Tibial artery (tissue), 4 donors: Measurements from ENCODE around the gene CEP68.

Experiments used
- DNase-seq, 2 donors: peaks; one replicate each; pipeline ENCODE4 v3.0.0-alpha.2; 2019
- H3K27ac ChIP-seq, 2 donors: fragments of 200-600 bp; sonication (generic) in 1 of 2; 1 replicate in 1 of 2; 2 replicates in 1 of 2; pipeline ENCODE4 v1.5.1; 2018 to 2019; ENCODE audit warnings: mild to moderate bottlenecking in 1 of 2
- H3K27me3 ChIP-seq, 2 donors: fragments of 200-600 bp; sonication (generic) in 1 of 2; one replicate each; pipeline versions ENCODE4 v1.5.1 to v1.6.0; 2016 to 2019
- H3K36me3 ChIP-seq, 3 donors: fragments of 200-600 bp; sonication (generic) in 2 of 3; one replicate each; pipeline ENCODE4 v1.5.1; 2016 to 2019; ENCODE audit warnings: mild to moderate bottlenecking in 2 of 3
- H3K4me1 ChIP-seq, 4 donors: fragments of 200-600 bp; sonication (generic) in 2 of 4; 1 replicate in 3 of 4; 2 replicates in 1 of 4; pipeline ENCODE4 v1.5.1; 2016 to 2019
- H3K4me3 ChIP-seq, 2 donors: fragments of 200-600 bp; sonication (generic) in 1 of 2; 1 replicate in 1 of 2; 2 replicates in 1 of 2; pipeline ENCODE4 v1.5.1; 2018 to 2019; ENCODE audit warnings: mild to moderate bottlenecking in 2 of 2
- H3K9me3 ChIP-seq, 3 donors: fragments of 200-600 bp; sonication (generic) in 1 of 3; one replicate each; pipeline ENCODE4 v1.5.1; 2016 to 2019
- intact Hi-C: fragments of 100-400 bp; cut with DNase I; formaldehyde crosslinking; loops from one replicate; pipeline ENCODE4 v1.15.0; 2023; ENCODE audit warnings: low total_unique reads
- TF ChIP-seq, protein P1 (sequence below), 2 experiments: fragments of 200-600 bp in 1 of 2; fragments of 450-650 bp in 1 of 2; IDR thresholded peaks; one replicate each; pipeline ENCODE4 v1.5.1; 2017 to 2019; ENCODE audit warnings: antibody characterized with exemption in 2 of 2, mild to moderate bottlenecking in 1 of 2, moderate library complexity in 1 of 2

CEP68 gene

DNA sequence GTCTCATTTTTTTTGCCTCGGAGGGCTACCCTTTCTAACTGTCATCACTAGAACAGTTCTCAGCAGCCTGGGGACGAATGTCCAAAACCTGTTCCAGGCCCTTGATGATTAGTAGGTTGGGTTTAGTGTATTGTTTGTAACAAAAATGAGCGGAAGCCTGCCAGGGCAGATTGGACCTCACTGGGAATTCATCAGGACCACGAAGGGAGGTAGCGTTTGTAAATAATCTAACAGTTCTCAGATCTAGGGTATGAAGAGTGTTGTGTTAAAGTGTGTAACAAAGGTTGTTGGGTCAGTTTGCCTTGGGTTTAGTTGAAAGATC lies 799 bp downstream of the CEP68 start:
- no peaks in the 10 kb centered on the region for H3K36me3 ChIP-seq
- DNase-seq: no peak
- H3K4me3 ChIP-seq: peak overlapping the region; percentile 89 to 99
- TF ChIP-seq, protein P1, sequence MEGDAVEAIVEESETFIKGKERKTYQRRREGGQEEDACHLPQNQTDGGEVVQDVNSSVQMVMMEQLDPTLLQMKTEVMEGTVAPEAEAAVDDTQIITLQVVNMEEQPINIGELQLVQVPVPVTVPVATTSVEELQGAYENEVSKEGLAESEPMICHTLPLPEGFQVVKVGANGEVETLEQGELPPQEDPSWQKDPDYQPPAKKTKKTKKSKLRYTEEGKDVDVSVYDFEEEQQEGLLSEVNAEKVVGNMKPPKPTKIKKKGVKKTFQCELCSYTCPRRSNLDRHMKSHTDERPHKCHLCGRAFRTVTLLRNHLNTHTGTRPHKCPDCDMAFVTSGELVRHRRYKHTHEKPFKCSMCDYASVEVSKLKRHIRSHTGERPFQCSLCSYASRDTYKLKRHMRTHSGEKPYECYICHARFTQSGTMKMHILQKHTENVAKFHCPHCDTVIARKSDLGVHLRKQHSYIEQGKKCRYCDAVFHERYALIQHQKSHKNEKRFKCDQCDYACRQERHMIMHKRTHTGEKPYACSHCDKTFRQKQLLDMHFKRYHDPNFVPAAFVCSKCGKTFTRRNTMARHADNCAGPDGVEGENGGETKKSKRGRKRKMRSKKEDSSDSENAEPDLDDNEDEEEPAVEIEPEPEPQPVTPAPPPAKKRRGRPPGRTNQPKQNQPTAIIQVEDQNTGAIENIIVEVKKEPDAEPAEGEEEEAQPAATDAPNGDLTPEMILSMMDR (IDR thresholded peaks at IDR 0.05): no peak
- intact Hi-C loops: loop anchor here (10.0 kb wide), 1 partner anchor 62 kb away; no protein-coding TSS in a partner anchor
- H3K27me3 ChIP-seq: no peaks in the 10 kb centered on the region
- H3K4me1 ChIP-seq: peaks cover 0 to 56% (median 29%) of the 10 kb centered on the region in 4 donors
- H3K27ac ChIP-seq: peak overlapping the region; percentile 84 to 91
- H3K9me3 ChIP-seq: no peaks in the 10 kb centered on the region

DNA sequence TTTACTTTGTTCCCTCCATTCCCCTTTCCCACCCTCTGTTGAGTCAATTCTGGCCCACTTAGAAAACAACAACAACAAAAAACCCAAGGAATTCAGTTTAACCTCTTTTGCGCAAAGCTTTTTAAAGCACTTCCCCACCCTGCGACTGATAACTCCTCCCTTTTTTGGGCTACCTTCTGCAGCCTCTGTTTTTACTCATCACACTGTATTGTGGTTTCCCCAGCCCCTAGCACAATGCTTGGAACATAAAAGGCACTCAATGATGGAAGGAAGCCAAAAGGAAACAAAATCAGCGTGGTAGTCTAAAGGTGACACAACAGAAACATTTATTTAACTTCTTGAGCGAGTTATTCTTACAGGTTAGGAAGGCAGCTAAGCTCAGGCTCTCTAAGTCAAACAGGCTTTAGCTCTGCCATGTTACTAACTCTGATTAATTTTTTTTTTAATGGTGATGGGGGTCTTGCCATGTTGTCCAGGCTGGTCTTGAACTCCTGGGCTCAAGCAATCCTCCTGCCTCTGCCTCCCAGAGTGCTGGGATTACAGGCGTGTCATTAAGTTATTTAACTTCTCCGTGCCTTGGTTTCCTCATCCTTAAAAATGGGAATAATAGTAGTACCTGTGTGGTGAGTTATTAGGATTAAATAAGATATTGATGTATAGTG lies 1.3 kb downstream of the CEP68 start:
- Histone ChIP-seq H3K4me1 (peaks cover 0 to 61% (median 29%) of the 10 kb centered on the region in 4 donors), H3K36me3 (no peaks in the 10 kb centered on the region), H3K4me3 (peak overlapping the region; percentile 89 to 99), H3K27me3 (no peaks in the 10 kb centered on the region), H3K9me3 (no peaks in the 10 kb centered on the region), H3K27ac (peak overlapping the region; percentile 84 to 91)
- TF ChIP-seq, protein P1 (IDR thresholded peaks at IDR 0.05): no peak
- intact Hi-C loops: loop anchor here (10.0 kb wide), 1 partner anchor 63 kb away; no protein-coding TSS in a partner anchor
- no peak for DNase-seq

DNA sequence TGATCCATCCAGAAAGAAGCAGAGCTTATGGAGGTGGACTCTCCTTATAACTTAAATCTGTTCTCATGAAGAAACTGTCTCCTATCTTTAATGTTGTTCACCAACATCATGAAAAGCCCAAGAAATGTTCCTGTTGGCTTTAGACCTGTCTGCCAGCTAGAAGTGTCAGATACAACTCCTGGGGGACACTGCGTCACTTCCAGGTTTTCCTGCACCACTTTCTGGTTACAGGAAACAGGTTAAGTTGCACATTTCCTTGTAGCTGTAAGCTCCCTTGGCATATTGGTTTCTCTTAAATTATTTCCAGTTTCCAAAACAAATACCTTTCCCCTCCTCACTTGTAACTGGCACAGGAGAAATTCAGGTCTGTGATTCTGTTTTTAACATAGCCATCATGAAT lies 2.9 kb downstream of the CEP68 start:
- DNase-seq: peak in 1 of 2 donors; percentile 26
- intact Hi-C loops: loop anchor here (10.0 kb wide), 1 partner anchor 64 kb away; no protein-coding TSS in a partner anchor

DNA sequence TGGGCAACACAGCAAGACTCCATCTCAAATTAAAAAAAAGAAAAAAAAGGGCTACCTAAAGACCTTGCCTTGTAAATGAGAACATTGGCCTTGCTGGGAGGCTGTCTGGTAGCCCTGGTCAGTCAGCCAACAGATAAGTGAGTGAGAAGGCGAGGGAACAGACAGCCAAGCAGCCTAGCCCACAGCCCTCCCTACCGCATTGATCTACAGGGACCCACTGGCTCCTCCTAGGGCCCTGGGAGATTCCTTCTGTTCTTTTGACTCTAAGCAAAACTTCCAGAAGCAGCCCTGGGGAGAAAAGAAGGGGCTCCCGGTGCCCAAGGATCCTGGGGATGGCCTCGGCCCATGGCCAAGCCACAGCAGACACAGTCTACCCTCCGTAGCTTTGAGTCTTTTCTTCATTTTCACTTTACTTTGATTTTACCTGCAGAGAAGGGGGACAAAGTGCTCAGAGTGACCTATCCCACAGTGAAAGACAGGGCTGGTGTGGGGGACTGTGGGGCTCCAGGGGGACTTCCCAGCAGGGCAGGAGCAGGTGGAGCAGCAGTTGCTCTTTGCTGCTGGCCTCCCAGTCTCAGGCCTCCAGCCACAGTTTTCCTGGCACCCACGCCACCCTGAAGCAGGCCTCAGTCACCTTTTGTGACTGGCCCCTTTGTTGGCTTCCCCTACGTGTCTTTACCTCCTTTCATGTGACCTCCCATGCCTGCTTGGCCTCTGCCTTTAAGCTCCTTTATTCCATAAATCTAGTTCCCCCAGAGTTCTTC lies 5.1 kb downstream of the CEP68 start:
- Histone ChIP-seq H3K4me1 (peaks cover 0 to 92% (median 44%) of the 10 kb centered on the region in 4 donors), H3K9me3 (no peaks in the 10 kb centered on the region), H3K27me3 (no peaks in the 10 kb centered on the region), H3K27ac (no peak overlapping the region), H3K36me3 (no peaks in the 10 kb centered on the region), H3K4me3 (no peak overlapping the region)
- peak in 1 of 2 donors; percentile 16 for DNase-seq
- intact Hi-C loops: loop anchor here (5.0 to 10.0 kb wide), 3 partner anchors 101 to 493 kb away; no protein-coding TSS in a partner anchor
- TF ChIP-seq, protein P1 (IDR thresholded peaks at IDR 0.05): no peak

More for the DNA sequence above, 2.9 kb downstream of the CEP68 start:
- no peak overlapping the region for H3K4me3 ChIP-seq
- H3K27ac ChIP-seq: no peak overlapping the region
- H3K9me3 ChIP-seq: no peaks in the 10 kb centered on the region
- H3K27me3 ChIP-seq: no peaks in the 10 kb centered on the region
- H3K4me1 ChIP-seq: peaks cover 0 to 76% (median 37%) of the 10 kb centered on the region in 4 donors
- TF ChIP-seq, protein P1 (IDR thresholded peaks at IDR 0.05): no peak
- no peaks in the 10 kb centered on the region for H3K36me3 ChIP-seq

DNA sequence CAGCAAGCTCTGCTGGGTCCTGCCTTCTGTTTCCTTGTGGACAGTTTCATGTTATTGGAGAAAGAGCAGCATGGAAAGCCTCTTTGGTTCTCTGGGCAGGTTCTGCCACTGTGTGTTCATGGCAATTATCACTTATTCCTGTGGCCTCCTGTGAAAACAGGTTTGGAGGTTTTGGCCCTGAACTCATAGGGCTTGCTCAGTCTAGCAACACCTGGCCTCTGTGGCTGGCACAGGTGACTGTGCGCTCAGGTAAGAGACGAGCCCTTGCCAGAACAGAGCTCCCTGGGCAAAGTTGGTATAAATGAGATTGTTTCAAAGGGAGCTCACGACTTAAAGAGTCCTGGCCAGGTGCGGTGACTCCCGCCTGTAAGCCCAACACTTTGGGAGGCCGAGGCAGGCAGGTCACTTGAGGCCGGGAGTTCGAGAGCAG lies 5.7 kb downstream of the CEP68 start:
- Histone ChIP-seq H3K27ac (no peak overlapping the region), H3K4me1 (peaks cover 0 to 91% (median 44%) of the 10 kb centered on the region in 4 donors), H3K27me3 (no peaks in the 10 kb centered on the region), H3K36me3 (no peaks in the 10 kb centered on the region), H3K4me3 (no peak overlapping the region), H3K9me3 (no peaks in the 10 kb centered on the region)
- intact Hi-C loops: loop anchor here (5.0 to 10.0 kb wide), 3 partner anchors 100 to 493 kb away; no protein-coding TSS in a partner anchor
- TF ChIP-seq, protein P1 (IDR thresholded peaks at IDR 0.05): no peak
- DNase-seq: no peak
